Measurements from ENCODE around the gene XCL1. TPM values are rescaled to one million over a fixed set of nuclear protein-coding genes. Genes with fewer than 3 reads are reported as not detected.

The XCL1 gene
- total RNA-seq, 2 experiments from 2014 or later = 0.22 to 0.38 TPM

GRCh38 chr1:168629466-168629865 lies 53.1 kb downstream of the XCL1 start:
- POLR2A ChIA-PET = no interaction called here

More at GRCh38 chr1:168629466-168629865, 53.1 kb downstream of the XCL1 start:
- Mint-ChIP-seq H3K27ac (no peak overlapping the region), H3K4me1 (ENCODE audit: low read depth) (no peaks in the 10 kb centered on the region), H3K4me3 (no peak overlapping the region), H3K27me3 (peaks cover 14% of the 10 kb centered on the region), H3K9me3 (no peaks in the 10 kb centered on the region), H3K36me3 (ENCODE audit: low read depth) (no peaks in the 10 kb centered on the region)
- ATAC-seq (ENCODE audit: poor library complexity) (no peak), DNase-seq (no peak)
- Histone ChIP-seq H3K4me1 (ENCODE audit: insufficient read depth, low read length) (no peaks in the 10 kb centered on the region), H3K36me3 (ENCODE audit: insufficient read depth, low read length) (no peaks in the 10 kb centered on the region), H3K9me3 (ENCODE audit: control insufficient read depth in 1 of 2, insufficient read depth in 1 of 2, low read length in 2 of 2) (no peaks in the 10 kb centered on the region), H3K27ac (ENCODE audit: low read depth in 1 of 2, low read length in 2 of 2) (no peak overlapping the region), H3K4me3 (ENCODE audit: low read length) (no peak overlapping the region), H3K27me3 (ENCODE audit: control insufficient read depth in 1 of 2, insufficient read depth in 2 of 2, low read length in 2 of 2) (no peaks in the 10 kb centered on the region)
- no peak for TF ChIP-seq CTCF (IDR thresholded peaks at IDR 0.05)
- intact Hi-C loops (cut with DNase I, micrococcal nuclease) = no loop called here
- CTCF ChIA-PET = no interaction called here

Other genes starting within 250 kb of the XCL1 start
- not detected for gene XCL2, start 32.6 kb upstream of the XCL1 start, total RNA-seq
- not detected for gene DPT, start 152.6 kb downstream of the XCL1 start, total RNA-seq

Data from CD4-positive, alpha-beta T cell (primary cell).